Measurements from ENCODE around the gene RSPH6A. TPM values are rescaled to one million over a fixed set of nuclear protein-coding genes. Genes with fewer than 3 reads are reported as not detected.

RSPH6A gene
- total and polyA plus RNA-seq, 12 donors = 0.09 to 0.15 TPM; not detected in 10

DNA sequence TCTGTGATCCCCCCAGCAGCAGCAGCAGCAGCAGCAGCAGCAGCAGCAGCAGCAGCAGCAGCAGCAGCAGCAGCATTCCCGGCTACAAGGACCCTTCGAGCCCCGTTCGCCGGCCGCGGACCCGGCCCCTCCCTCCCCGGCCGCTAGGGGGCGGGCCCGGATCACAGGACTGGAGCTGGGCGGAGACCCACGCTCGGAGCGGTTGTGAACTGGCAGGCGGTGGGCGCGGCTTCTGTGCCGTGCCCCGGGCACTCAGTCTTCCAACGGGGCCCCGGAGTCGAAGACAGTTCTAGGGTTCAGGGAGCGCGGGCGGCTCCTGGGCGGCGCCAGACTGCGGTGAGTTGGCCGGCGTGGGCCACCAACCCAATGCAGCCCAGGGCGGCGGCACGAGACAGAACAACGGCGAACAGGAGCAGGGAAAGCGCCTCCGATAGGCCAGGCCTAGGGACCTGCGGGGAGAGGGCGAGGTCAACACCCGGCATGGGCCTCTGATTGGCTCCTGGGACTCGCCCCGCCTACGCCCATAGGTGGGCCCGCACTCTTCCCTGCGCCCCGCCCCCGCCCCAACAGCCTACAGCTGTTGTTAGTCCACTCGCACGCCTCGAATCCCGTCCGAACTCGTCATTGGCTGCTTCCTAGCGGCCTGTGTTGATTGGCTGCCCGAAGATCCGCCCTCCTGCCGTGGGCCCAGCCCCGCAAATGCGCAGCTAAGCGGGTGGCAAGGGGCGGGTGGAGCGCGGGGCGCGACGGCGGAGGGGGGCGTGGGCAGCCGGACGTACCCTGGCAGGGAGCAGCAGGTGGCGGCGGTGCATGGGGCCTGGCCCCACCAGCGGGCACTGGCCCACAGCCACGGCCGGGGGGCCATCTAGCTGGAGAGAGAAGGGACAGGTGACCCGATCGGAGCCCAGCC lies 44.7 kb downstream of the RSPH6A start:
- peak; percentile 95 to 96 for DNase-seq
- WGBS, 2 donors = 1 to 3% methylated on average over 65 to 79 of the region's 79 CpGs
- H3K9me3 ChIP-seq = no peaks in the 10 kb centered on the region
- intact Hi-C loops (cut with DNase I) = loop anchor here in 6 of 10 donors (1.0 to 2.0 kb wide), 5 partner anchors 22 to 78 kb away; partner anchors contain the start of genes DMWD (in 1 of the 6) and QPCTL (in 1 of the 6)
- H3K27me3 ChIP-seq = peaks cover 0 to 78% (median 0%) of the 10 kb centered on the region in 7 donors
- H3K27ac ChIP-seq = peak overlapping the region; percentile 80 to 100 (median 94)
- peak; percentile 71 to 82 (median 78) for ATAC-seq
- TF ChIP-seq, protein P1, sequence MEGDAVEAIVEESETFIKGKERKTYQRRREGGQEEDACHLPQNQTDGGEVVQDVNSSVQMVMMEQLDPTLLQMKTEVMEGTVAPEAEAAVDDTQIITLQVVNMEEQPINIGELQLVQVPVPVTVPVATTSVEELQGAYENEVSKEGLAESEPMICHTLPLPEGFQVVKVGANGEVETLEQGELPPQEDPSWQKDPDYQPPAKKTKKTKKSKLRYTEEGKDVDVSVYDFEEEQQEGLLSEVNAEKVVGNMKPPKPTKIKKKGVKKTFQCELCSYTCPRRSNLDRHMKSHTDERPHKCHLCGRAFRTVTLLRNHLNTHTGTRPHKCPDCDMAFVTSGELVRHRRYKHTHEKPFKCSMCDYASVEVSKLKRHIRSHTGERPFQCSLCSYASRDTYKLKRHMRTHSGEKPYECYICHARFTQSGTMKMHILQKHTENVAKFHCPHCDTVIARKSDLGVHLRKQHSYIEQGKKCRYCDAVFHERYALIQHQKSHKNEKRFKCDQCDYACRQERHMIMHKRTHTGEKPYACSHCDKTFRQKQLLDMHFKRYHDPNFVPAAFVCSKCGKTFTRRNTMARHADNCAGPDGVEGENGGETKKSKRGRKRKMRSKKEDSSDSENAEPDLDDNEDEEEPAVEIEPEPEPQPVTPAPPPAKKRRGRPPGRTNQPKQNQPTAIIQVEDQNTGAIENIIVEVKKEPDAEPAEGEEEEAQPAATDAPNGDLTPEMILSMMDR (IDR thresholded peaks at IDR 0.05) = peak; percentile 95 to 99 (median 96)
- H3K4me3 ChIP-seq = peak overlapping the region; percentile 45 to 94 (median 86)
- H3K4me1 ChIP-seq = peaks cover 18 to 50% (median 31%) of the 10 kb centered on the region in 9 donors
- peaks cover 0 to 46% (median 8%) of the 10 kb centered on the region in 9 donors for H3K36me3 ChIP-seq

DNA sequence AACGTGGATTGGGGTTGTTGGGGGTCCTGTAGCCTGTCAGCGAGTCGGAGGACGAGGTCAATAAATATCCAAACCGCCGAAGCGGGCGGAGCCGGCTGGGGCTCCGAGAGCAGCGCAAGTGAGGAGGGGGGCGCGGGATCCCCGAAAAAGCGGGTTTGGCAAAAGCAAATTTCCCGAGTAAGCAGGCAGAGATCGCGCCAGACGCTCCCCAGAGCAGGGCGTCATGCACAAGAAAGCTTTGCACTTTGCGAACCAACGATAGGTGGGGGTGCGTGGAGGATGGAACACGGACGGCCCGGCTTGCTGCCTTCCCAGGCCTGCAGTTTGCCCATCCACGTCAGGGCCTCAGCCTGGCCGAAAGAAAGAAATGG lies 45.3 kb downstream of the RSPH6A start:
- WGBS, 2 donors = 1% methylated on average over 28 of the region's 28 CpGs
- Histone ChIP-seq H3K27me3 (peaks cover 0 to 81% (median 0%) of the 10 kb centered on the region in 7 donors), H3K36me3 (peaks cover 0 to 44% (median 6%) of the 10 kb centered on the region in 9 donors), H3K9me3 (no peaks in the 10 kb centered on the region), H3K27ac (peak overlapping the region; percentile 80 to 100 (median 94)), H3K4me3 (peak overlapping the region; percentile 45 to 94 (median 86)), H3K4me1 (peaks cover 24 to 57% (median 37%) of the 10 kb centered on the region in 9 donors)
- DNase-seq (peak; percentile 45 to 56), ATAC-seq (peak in 1 of 8 donors; percentile 3)
- intact Hi-C loops (cut with DNase I) = loop anchor here in 6 of 10 donors (1.0 to 5.0 kb wide), 10 partner anchors 23 to 78 kb away; partner anchors contain the start of genes DMWD (in 3 of the 6), QPCTL (in 3 of the 6), SNRPD2 (in 2 of the 6) and FBXO46 (in 1 of the 6)
- TF ChIP-seq, protein P1 (IDR thresholded peaks at IDR 0.05) = no peak

DNA sequence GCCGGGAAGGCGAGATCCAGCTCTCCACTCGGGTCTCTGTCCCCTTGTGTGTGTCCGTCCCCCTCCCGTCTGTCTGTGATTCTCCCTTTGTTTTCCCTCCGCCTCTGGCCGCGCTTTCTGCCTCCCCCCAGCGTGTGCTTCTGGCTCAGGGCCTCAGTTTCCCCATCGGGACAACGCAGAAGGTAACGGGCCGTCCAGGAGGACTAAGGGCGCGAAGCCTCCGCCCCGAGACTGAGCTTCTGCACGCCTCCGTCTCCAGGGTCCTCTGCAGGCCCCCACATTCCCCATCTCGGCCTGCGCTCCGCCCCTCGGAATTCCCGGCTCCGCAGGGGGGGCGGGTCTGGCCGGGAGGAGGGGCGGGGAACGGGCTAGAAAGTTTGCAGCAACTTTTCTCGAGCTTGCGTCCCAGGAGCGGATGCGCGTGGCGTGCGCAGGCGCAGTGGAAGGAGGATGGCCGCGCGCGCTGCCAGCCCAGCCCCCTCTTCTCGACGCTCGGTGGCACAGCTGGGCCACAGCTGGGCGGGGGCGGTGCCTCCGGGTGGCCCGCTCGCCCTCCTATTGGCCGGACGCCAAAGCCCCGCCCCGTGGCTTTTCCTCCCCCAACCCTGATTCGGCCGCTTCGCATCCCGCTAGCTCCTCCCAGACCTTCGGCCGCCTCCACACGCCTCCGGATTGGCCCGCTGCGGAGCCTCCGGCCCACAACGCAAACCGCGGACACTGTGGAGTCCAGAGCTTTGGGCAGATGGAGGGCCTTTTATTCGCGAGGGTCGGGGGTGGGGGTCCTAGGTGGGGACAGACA lies 45.9 kb downstream of the RSPH6A start, which contains the start of gene SIX5:
Gene SIX5, minus strand, starts transcription at position 269 of the 799 bp plus-strand sequence. CDS start 408 bp downstream, outside the sequence.
- ATAC-seq (peak; percentile 53 to 76 (median 67)), DNase-seq (peak; percentile 98 to 100)
- peak within 1 kb of the TSS; percentile 83 to 100 (median 96) for H3K27ac ChIP-seq

More for the DNA sequence above, 45.9 kb downstream of the RSPH6A start, which contains the start of gene SIX5:
- Histone ChIP-seq H3K4me3 (peak within 1 kb of the TSS; percentile 75 to 94 (median 86)), H3K27me3 (peaks cover 0 to 80% (median 0%) of the 10 kb centered on the region in 7 donors), H3K9me3 (no peaks in the 10 kb centered on the region), H3K4me1 (peaks cover 30 to 63% (median 42%) of the 10 kb centered on the region in 9 donors), H3K36me3 (peaks cover 0 to 37% (median 3%) of the 10 kb centered on the region in 9 donors)
- TF ChIP-seq, protein P1 (IDR thresholded peaks at IDR 0.05) = no peak
- intact Hi-C loops (cut with DNase I) = loop anchor here in 6 of 10 donors (1.0 to 5.0 kb wide), 6 partner anchors 24 to 77 kb away; partner anchors contain the start of genes DMWD (in 2 of the 6), QPCTL (in 2 of the 6), SNRPD2 (in 2 of the 6) and FBXO46 (in 1 of the 6)
- WGBS, 2 donors = 0 to 1% methylated on average over 70 of the region's 70 CpGs
